ENCODE measurements around the gene TMEM238. TPM values are rescaled to one million over a fixed set of nuclear protein-coding genes. Genes with fewer than 3 reads are reported as not detected.
A peak's percentile ranks its signal among the peaks of the same experiment; 100 is the strongest.

Gene TMEM238
- total and polyA plus RNA-seq, 9 of the 15 experiments (the other 6 are each of a cell fraction or from before 2014, with no cell fraction given) = 0.18 to 5.1 (median 1.3) TPM; not detected in 4

- under 1% methylated on average over 67 of the region's 68 CpGs for WGBS (ENCODE audit: insufficient coverage, low coverage, missing lambda C conversion rate)
- intact Hi-C loops (cut with micrococcal nuclease) = loop anchor here (2.0 to 5.0 kb wide), 3 partner anchors 66 to 169 kb away; no protein-coding TSS in a partner anchor
- FAIRE-seq = peak; percentile 99
- TF ChIP-seq THRAP3 (IDR thresholded peaks at IDR 0.05; ENCODE audit: borderline replicate concordance) (peak; percentile 56; the same call in 1 of the 2 replicates), HDAC6 (IDR thresholded peaks at IDR 0.05; ENCODE audit: low read depth, low read length) (0 out of 2 replicates have a peak, but pooled peaks have one; percentile 52), MAZ (CRISPR knock-in tag; conservative IDR thresholded peaks at IDR 0.05 in 1 of 2, IDR thresholded peaks at IDR 0.05 in 1 of 2) (peak; percentile 44 to 70), PPARD (CRISPR knock-in tag; IDR thresholded peaks at IDR 0.05) (no peak), ZNF41 (CRISPR knock-in tag; conservative IDR thresholded peaks at IDR 0.05) (no peak), ELF2 (CRISPR knock-in tag; IDR thresholded peaks at IDR 0.05) (peak; percentile 20; the same call in 1 of the 2 replicates), HOXB6 (CRISPR knock-in tag; IDR thresholded peaks at IDR 0.05; ENCODE audit: borderline replicate concordance) (peak; percentile 19; the same call in 1 of the 2 replicates), ELK3 (CRISPR knock-in tag; IDR thresholded peaks at IDR 0.05) (no peak), CAMTA2 (CRISPR knock-in tag; conservative IDR thresholded peaks at IDR 0.05) (0 out of 2 replicates have a peak, but pooled peaks have one; percentile 44), SMARCA5 (IDR thresholded peaks at IDR 0.05) (0 out of 2 replicates have a peak, but pooled peaks have one; percentile 64), ZNF263 (CRISPR knock-in tag; IDR thresholded peaks at IDR 0.05; ENCODE audit: borderline replicate concordance) (0 out of 2 replicates have a peak, but pooled peaks have one; percentile 47), NONO (IDR thresholded peaks at IDR 0.05; ENCODE audit: low read depth in 2 of 2, low read length in 1 of 2) (peak in 1 of 2 experiments; percentile 81; a peak in 2 of 4 replicates), BRF2 (IDR thresholded peaks at IDR 0.05; ENCODE audit: borderline replicate concordance, insufficient read depth, insufficient read length) (no peak)
- TF ChIP-seq, protein P1, sequence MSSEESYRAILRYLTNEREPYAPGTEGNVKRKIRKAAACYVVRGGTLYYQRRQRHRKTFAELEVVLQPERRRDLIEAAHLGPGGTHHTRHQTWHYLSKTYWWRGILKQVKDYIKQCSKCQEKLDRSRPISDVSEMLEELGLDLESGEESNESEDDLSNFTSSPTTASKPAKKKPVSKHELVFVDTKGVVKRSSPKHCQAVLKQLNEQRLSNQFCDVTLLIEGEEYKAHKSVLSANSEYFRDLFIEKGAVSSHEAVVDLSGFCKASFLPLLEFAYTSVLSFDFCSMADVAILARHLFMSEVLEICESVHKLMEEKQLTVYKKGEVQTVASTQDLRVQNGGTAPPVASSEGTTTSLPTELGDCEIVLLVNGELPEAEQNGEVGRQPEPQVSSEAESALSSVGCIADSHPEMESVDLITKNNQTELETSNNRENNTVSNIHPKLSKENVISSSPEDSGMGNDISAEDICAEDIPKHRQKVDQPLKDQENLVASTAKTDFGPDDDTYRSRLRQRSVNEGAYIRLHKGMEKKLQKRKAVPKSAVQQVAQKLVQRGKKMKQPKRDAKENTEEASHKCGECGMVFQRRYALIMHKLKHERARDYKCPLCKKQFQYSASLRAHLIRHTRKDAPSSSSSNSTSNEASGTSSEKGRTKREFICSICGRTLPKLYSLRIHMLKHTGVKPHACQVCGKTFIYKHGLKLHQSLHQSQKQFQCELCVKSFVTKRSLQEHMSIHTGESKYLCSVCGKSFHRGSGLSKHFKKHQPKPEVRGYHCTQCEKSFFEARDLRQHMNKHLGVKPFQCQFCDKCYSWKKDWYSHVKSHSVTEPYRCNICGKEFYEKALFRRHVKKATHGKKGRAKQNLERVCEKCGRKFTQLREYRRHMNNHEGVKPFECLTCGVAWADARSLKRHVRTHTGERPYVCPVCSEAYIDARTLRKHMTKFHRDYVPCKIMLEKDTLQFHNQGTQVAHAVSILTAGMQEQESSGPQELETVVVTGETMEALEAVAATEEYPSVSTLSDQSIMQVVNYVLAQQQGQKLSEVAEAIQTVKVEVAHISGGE (CRISPR knock-in tag; IDR thresholded peaks at IDR 0.05) = peak in 1 of 3 experiments; percentile 81; a peak in 2 of 6 replicates
Measured at GRCh38 chr19:55385724-55386492, 1.8 kb upstream of the TMEM238 start, which contains the start of gene RPL28. Gene RPL28, plus strand, starts transcription at chr19:55385932. Its CDS starts 426 bp downstream, at chr19:55386358.

More at GRCh38 chr19:55385724-55386492, 1.8 kb upstream of the TMEM238 start, which contains the start of gene RPL28:
- peaks cover 17% of the 10 kb centered on the region for H3K9me1 ChIP-seq (ENCODE audit: control insufficient read depth, insufficient read depth, low read length)
- H2AFZ ChIP-seq (ENCODE audit: low read depth, low read length) = peak within 1 kb of the TSS; percentile 99
- H3K4me1 ChIP-seq (replicated peaks in 1 of 2; ENCODE audit: control insufficient read depth in 2 of 2, insufficient read depth in 2 of 2, low read length in 2 of 2) = peaks cover 54 to 66% of the 10 kb centered on the region in 2 experiments
- H3K79me2 ChIP-seq (ENCODE audit: control insufficient read depth, insufficient read depth, low read length) = peaks cover 73% of the 10 kb centered on the region
- CTCF ChIA-PET (ENCODE audit: low intra/inter-chr PET ratio) = no interaction called here
- TSS peak; percentile 74 for BruUV-seq (replicated peaks)
- no peaks in the 10 kb centered on the region; the same call in 1 of the 2 replicates for H3K9me3 ChIP-seq (replicated peaks; ENCODE audit: control insufficient read depth, insufficient read depth, low read depth, low read length)
- H3K4me3 ChIP-seq = peak within 1 kb of the TSS; percentile 77
- POLR2A ChIA-PET = interaction anchor here (0.6 to 12.9 kb wide), 7 partner anchors 9 to 251 kb away, joined by 3 to 195 read pairs (median 3); partner anchors contain the start of gene UBE2S
- ATAC-seq (peak; percentile 80), DNase-seq (ENCODE audit: extremely low read depth in 1 of 4, low spot score in 3 of 4) (peak; percentile 85 to 99 (median 91))
- H4K20me1 ChIP-seq (replicated peaks; ENCODE audit: control insufficient read depth, insufficient read depth, low read length) = peaks cover 49% of the 10 kb centered on the region
- peak within 1 kb of the TSS; percentile 94 for H3K4me2 ChIP-seq (ENCODE audit: insufficient read depth, low read length)
- in situ Hi-C loops (cut with MboI) = no loop called here
- H3K27ac ChIP-seq (ENCODE audit: extremely low read depth, low read depth, low read length) = peak within 1 kb of the TSS; percentile 97
- peaks cover 50% of the 10 kb centered on the region for H3K36me3 ChIP-seq (ENCODE audit: control insufficient read depth, insufficient read depth, low read length)
- no peaks in the 10 kb centered on the region for H3K27me3 ChIP-seq (ENCODE audit: control insufficient read depth in 2 of 2, insufficient read depth in 2 of 2, low read length in 2 of 2)
- H3K9ac ChIP-seq (ENCODE audit: insufficient read depth in 1 of 2, low read depth in 2 of 2, low read length in 2 of 2) = peak within 1 kb of the TSS; percentile 94 to 98

Measured in K562 (cell line).